ENCODE measurements around the gene MAPK8IP3.

DNA sequence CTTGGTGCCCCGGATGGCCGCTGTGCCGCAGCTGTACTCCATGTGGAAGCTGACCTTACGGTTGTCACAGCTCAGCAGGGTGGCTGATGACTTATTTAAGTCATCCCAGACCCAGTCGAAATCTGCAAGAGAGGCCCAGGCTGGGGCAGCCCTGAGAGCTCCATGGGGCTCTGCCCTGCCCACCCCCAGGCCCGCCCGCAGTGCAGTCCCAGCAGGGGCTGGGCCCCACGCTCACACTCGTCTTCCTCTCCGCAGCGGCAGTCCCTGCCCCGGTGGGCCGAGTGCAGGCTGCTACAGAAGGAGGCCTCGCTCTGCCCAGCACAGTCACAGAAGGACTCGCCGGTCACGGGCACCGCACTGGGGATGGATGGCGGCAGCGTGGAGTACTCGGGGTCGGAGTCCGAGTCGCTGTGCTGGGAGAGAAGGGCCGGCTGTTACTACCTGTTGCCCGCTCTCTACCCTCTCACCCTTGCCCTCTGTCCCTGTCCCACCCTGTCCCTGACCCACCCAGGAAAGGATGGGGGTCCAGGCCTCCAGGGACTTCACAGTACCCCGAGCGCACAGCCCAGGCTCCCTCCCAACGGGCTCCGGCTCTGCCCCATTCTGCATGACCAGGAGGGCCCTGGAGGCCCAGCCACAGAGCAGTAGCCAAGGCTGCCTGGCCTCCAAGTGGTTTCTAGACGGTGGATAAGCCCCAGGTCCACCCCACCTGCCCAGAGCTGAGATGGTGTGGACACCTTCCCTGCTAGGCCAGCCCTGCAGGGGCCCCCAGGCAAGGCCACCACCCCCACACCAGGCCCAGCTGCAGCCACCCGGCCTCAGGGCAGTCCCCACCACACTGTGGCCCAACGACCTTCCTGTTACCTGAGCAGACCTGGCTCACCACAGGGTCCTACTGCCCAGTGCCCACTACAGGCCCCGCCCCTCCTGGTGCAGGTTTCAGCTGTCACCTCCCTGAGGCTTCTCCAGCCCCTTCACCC is 72.5 kb downstream of the MAPK8IP3 start:
- no peak for TF ChIP-seq ARID3B (CRISPR knock-in tag; IDR thresholded peaks at IDR 0.05; ENCODE audit: borderline replicate concordance)
- TF ChIP-seq, protein P1, sequence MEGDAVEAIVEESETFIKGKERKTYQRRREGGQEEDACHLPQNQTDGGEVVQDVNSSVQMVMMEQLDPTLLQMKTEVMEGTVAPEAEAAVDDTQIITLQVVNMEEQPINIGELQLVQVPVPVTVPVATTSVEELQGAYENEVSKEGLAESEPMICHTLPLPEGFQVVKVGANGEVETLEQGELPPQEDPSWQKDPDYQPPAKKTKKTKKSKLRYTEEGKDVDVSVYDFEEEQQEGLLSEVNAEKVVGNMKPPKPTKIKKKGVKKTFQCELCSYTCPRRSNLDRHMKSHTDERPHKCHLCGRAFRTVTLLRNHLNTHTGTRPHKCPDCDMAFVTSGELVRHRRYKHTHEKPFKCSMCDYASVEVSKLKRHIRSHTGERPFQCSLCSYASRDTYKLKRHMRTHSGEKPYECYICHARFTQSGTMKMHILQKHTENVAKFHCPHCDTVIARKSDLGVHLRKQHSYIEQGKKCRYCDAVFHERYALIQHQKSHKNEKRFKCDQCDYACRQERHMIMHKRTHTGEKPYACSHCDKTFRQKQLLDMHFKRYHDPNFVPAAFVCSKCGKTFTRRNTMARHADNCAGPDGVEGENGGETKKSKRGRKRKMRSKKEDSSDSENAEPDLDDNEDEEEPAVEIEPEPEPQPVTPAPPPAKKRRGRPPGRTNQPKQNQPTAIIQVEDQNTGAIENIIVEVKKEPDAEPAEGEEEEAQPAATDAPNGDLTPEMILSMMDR (IDR thresholded peaks at IDR 0.05 in 2 of 3, conservative IDR thresholded peaks at IDR 0.05 in 1 of 3; ENCODE audit: insufficient read depth in 2 of 3, low read depth in 1 of 3, low read length in 3 of 3), result no peak
- TF ChIP-seq, protein P2, sequence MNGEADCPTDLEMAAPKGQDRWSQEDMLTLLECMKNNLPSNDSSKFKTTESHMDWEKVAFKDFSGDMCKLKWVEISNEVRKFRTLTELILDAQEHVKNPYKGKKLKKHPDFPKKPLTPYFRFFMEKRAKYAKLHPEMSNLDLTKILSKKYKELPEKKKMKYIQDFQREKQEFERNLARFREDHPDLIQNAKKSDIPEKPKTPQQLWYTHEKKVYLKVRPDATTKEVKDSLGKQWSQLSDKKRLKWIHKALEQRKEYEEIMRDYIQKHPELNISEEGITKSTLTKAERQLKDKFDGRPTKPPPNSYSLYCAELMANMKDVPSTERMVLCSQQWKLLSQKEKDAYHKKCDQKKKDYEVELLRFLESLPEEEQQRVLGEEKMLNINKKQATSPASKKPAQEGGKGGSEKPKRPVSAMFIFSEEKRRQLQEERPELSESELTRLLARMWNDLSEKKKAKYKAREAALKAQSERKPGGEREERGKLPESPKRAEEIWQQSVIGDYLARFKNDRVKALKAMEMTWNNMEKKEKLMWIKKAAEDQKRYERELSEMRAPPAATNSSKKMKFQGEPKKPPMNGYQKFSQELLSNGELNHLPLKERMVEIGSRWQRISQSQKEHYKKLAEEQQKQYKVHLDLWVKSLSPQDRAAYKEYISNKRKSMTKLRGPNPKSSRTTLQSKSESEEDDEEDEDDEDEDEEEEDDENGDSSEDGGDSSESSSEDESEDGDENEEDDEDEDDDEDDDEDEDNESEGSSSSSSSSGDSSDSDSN (IDR thresholded peaks at IDR 0.05; ENCODE audit: borderline replicate concordance in 1 of 2, low read depth in 2 of 2, low read length in 2 of 2), result no peak
- no peak for TF ChIP-seq ZBTB17 (CRISPR knock-in tag; IDR thresholded peaks at IDR 0.05)
- TF ChIP-seq POLR2AphosphoS5 (IDR thresholded peaks at IDR 0.05; ENCODE audit: control insufficient read depth, insufficient read depth, low read depth, low read length), result no peak
- no peak for TF ChIP-seq JUN (IDR thresholded peaks at IDR 0.05; ENCODE audit: borderline replicate concordance, low read depth, low read length)
- no peak for TF ChIP-seq JUN (CRISPR knock-in tag; IDR thresholded peaks at IDR 0.05; ENCODE audit: borderline replicate concordance)
- no peak for TF ChIP-seq CEBPB (tag; IDR thresholded peaks at IDR 0.05)
- no peak for TF ChIP-seq USF2 (CRISPR knock-in tag; IDR thresholded peaks at IDR 0.05)
- no peak for TF ChIP-seq SMAD3 (CRISPR knock-in tag; conservative IDR thresholded peaks at IDR 0.05)
- no peak for TF ChIP-seq RNF2 (IDR thresholded peaks at IDR 0.05)
- no peak for TF ChIP-seq ZNF717 (CRISPR knock-in tag; IDR thresholded peaks at IDR 0.05)
- TF ChIP-seq, protein P3, sequence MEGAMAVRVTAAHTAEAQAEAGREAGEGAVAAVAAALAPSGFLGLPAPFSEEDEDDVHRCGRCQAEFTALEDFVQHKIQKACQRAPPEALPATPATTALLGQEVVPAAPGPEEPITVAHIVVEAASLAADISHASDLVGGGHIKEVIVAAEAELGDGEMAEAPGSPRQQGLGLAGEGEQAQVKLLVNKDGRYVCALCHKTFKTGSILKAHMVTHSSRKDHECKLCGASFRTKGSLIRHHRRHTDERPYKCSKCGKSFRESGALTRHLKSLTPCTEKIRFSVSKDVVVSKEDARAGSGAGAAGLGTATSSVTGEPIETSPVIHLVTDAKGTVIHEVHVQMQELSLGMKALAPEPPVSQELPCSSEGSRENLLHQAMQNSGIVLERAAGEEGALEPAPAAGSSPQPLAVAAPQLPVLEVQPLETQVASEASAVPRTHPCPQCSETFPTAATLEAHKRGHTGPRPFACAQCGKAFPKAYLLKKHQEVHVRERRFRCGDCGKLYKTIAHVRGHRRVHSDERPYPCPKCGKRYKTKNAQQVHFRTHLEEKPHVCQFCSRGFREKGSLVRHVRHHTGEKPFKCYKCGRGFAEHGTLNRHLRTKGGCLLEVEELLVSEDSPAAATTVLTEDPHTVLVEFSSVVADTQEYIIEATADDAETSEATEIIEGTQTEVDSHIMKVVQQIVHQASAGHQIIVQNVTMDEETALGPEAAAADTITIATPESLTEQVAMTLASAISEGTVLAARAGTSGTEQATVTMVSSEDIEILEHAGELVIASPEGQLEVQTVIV (CRISPR knock-in tag; IDR thresholded peaks at IDR 0.05; ENCODE audit: borderline replicate concordance), result no peak
